GM12878 (cell line): ENCODE results near the gene SH3BGRL2. TPM values are rescaled to one million over a fixed set of nuclear protein-coding genes. Genes with fewer than 3 reads are reported as not detected.

Experiments used
- ATAC-seq: fragments of 200-7000 bp; cut with Tn5 transposase; 3 replicates; pipeline ENCODE4 v1.9.1; 2020; ENCODE audit warnings: mild to moderate bottlenecking, moderate library complexity
- BruUV-seq: library from RNA; stranded (reverse); fragments of 400-500 nt; replicated peaks from 2 replicates; lab custom pipeline; 2021; lab: Mats Ljungman, UMichigan
- CTCF ChIA-PET: fragments of 300-600 bp; sonication (Branson Sonifier 250); formaldehyde crosslinking; extraction: SDS; loops from one replicate; lab custom pipeline; 2021; ENCODE audit warnings: inconsistent platforms; lab: Yijun Ruan, JAX
- POLR2A ChIA-PET: fragments of 350-600 bp; formaldehyde crosslinking; extraction: SDS; loops from one replicate; lab custom pipeline; 2021; ENCODE audit warnings: inconsistent platforms; lab: Charles Lee
- RAD21 ChIA-PET: fragments of 300-600 bp; sonication (Branson Sonifier 250); formaldehyde crosslinking; loops from one replicate; lab custom pipeline; 2023; ENCODE audit warnings: antibody characterized with exemption; ENCODE audit not compliant: unreplicated experiment; lab: Charles Lee
- SMC1A ChIA-PET: fragments of 300-600 bp; sonication (Branson Sonifier 250); formaldehyde crosslinking; loops from one replicate; lab custom pipeline; 2023; ENCODE audit not compliant: unreplicated experiment, uncharacterized antibody; lab: Charles Lee
- DNase-seq: peaks from one replicate; pipeline ENCODE4 v3.0.0-alpha.2; 2011; ENCODE audit warnings: low read depth, low spot score
- FAIRE-seq: peaks from 3 replicates; lab custom pipeline; 2011; peaks lifted over from hg19 to GRCh38; lab: Jason Lieb, UNC
- H2AFZ ChIP-seq: 2 replicates; pipeline ENCODE4 v1.6.0; 2011; ENCODE audit warnings: low read depth, low read length, control low read depth; ENCODE audit not compliant: control insufficient read depth
- H3K27ac ChIP-seq: 2 replicates; pipeline ENCODE4 v1.5.1; 2011; ENCODE audit warnings: control low read depth; ENCODE audit not compliant: control insufficient read depth, insufficient read depth
- H3K27me3 ChIP-seq, 2 experiments: replicated peaks in 1 of 2; 2 replicates each; pipeline versions ENCODE4 v1.6.0 to v1.6.1; 2011; ENCODE audit warnings: low read length in 1 of 2; ENCODE audit not compliant: control insufficient read depth in 2 of 2, insufficient read depth in 2 of 2
- H3K36me3 ChIP-seq, 2 experiments: 2 replicates each; pipeline ENCODE4 v1.5.1; 2011; ENCODE audit warnings: low read length in 1 of 2; ENCODE audit not compliant: control insufficient read depth in 2 of 2, insufficient read depth in 2 of 2
- H3K4me1 ChIP-seq: 2 replicates; pipeline ENCODE4 v1.6.1; 2011; ENCODE audit warnings: mild to moderate bottlenecking, low read length, moderate library complexity, mixed read lengths; ENCODE audit not compliant: control insufficient read depth, insufficient read depth
- H3K4me2 ChIP-seq: 2 replicates; pipeline ENCODE4 v1.6.0; 2011; ENCODE audit warnings: control low read depth; ENCODE audit not compliant: control insufficient read depth, insufficient read depth
- H3K4me3 ChIP-seq: fragments of 200-600 bp; sonication (generic); 2 replicates; pipeline ENCODE4 v1.5.1; 2016
- H3K79me2 ChIP-seq: 2 replicates; pipeline ENCODE4 v1.6.0; 2011; ENCODE audit warnings: low read length; ENCODE audit not compliant: control insufficient read depth, insufficient read depth
- H3K9ac ChIP-seq: 2 replicates; pipeline ENCODE4 v1.8.0; 2011; ENCODE audit warnings: low read length, control low read depth, mixed read lengths; ENCODE audit not compliant: control insufficient read depth, insufficient read depth
- H3K9me3 ChIP-seq: replicated peaks from 3 replicates; pipeline ENCODE4 v1.5.1; 2011; ENCODE audit warnings: mild to moderate bottlenecking, low read length; ENCODE audit not compliant: control insufficient read depth, insufficient read depth
- H4K20me1 ChIP-seq: 2 replicates; pipeline ENCODE4 v1.6.0; 2011; ENCODE audit not compliant: control insufficient read depth, insufficient read depth
- ASH2L ChIP-seq: fragments of 300-600, 200-600 bp; sonication (generic); IDR thresholded peaks from 2 replicates; pipeline ENCODE4 v1.6.1; 2017; ENCODE audit warnings: low read depth, mild to moderate bottlenecking, borderline replicate concordance
- EGR1 ChIP-seq, 2 experiments: IDR thresholded peaks; 1 replicate in 1 of 2; 2 replicates in 1 of 2; pipeline ENCODE4 v1.6.1; 2011 to 2012; ENCODE audit warnings: low read depth in 2 of 2, low read length in 2 of 2, borderline replicate concordance in 1 of 2, mild to moderate bottlenecking in 1 of 2, moderate library complexity in 1 of 2
- HCFC1 ChIP-seq: fragments of 150-350 bp; IDR thresholded peaks from 2 replicates; pipeline ENCODE4 v1.6.1; 2014; ENCODE audit warnings: low read length
- KAT2A ChIP-seq: conservative IDR thresholded peaks from 2 replicates; pipeline ENCODE4 v1.6.1; 2011; ENCODE audit warnings: low read depth, low read length; ENCODE audit not compliant: control insufficient read depth
- MEF2A ChIP-seq: IDR thresholded peaks from 2 replicates; pipeline ENCODE4 v1.6.1; 2011; ENCODE audit warnings: low read depth, mild to moderate bottlenecking, low read length, moderate library complexity; ENCODE audit not compliant: insufficient read depth
- MLLT1 ChIP-seq: fragments of 450-650 bp; IDR thresholded peaks from 2 replicates; pipeline ENCODE4 v1.6.1; 2016; ENCODE audit warnings: mild to moderate bottlenecking
- SMARCA5 ChIP-seq: fragments of 450-650 bp; IDR thresholded peaks from 2 replicates; pipeline ENCODE4 v1.6.1; 2017; ENCODE audit warnings: mild to moderate bottlenecking
- SUZ12 ChIP-seq: fragments of 200-600 bp; sonication (generic); IDR thresholded peaks from one replicate; pipeline ENCODE4 v1.6.1; 2018; ENCODE audit warnings: antibody characterized with exemption, mild to moderate bottlenecking; ENCODE audit not compliant: unreplicated experiment
- TAF1 ChIP-seq: IDR thresholded peaks from 2 replicates; pipeline ENCODE4 v1.6.1; 2011; ENCODE audit warnings: mild to moderate bottlenecking, low read depth, low read length, borderline replicate concordance
- YBX1 ChIP-seq: fragments of 450-650 bp; IDR thresholded peaks from 2 replicates; pipeline ENCODE4 v1.6.1; 2016; ENCODE audit warnings: antibody characterized with exemption
- WGBS: methylation state at CpG from one replicate; pipeline ENCODE4 v1.1.6; 2016; ENCODE audit warnings: low lambda C conversion rate; ENCODE audit not compliant: insufficient replicate concordance, insufficient coverage; ENCODE audit errors: missing lambda C conversion rate; 5-methylcytosine and 5-hydroxymethylcytosine counted together
- in situ Hi-C: fragments of 300-500 bp; cut with MboI; formaldehyde crosslinking; loops from 9 replicates; pipeline ENCODE4 v1.14.3; 2018; ENCODE audit warnings: mixed read lengths
- intact Hi-C: fragments of 100-400 bp; cut with micrococcal nuclease; formaldehyde crosslinking; loops from one replicate; pipeline ENCODE4 v1.14.2; 2022; ENCODE audit not compliant: unreplicated experiment
- polyA plus RNA-seq, 11 experiments: library from polyadenylated mRNA; depleted of rRNA in 4 of 11; unstranded in 6 of 11; stranded (reverse) in 5 of 11; fragments of >200 nt; fragmentation: Nextera tagmentation in 4 of 11; fragmentation: Illumina TruSeq in 1 of 11; extraction: Ambion mirVana in 4 of 11; extraction: Trizol in 1 of 11; gene quantifications; 1 replicate in 1 of 11; 2 replicates in 10 of 11; pipeline versions ENCODE4 v1.2.1 to v1.2.3, GENCODE V29; 2011 to 2016; ENCODE audit warnings: inconsistent platforms in 2 of 11, missing spikeins in 2 of 11, low read depth in 1 of 11
- total RNA-seq, 4 experiments: library from RNA; depleted of rRNA in 3 of 4; stranded (reverse); fragments of >200 nt in 3 of 4; fragmentation: Illumina TruSeq in 1 of 4; extraction: Trizol in 1 of 4; gene quantifications; 2 replicates each; pipeline versions ENCODE4 v1.2.1 to v1.2.3, GENCODE V29; 2013 to 2021
- TF ChIP-seq, protein P1 (sequence below): fragments of 450-650 bp; formaldehyde crosslinking; IDR thresholded peaks from 2 replicates; pipeline ENCODE4 v1.4.0; 2022; ENCODE audit warnings: mild to moderate bottlenecking, moderate library complexity
- TF ChIP-seq, protein P2 (sequence below): fragments of 450-650 bp; IDR thresholded peaks from 2 replicates; pipeline ENCODE4 v1.6.1; 2017; ENCODE audit warnings: borderline replicate concordance
- TF ChIP-seq, protein P3 (sequence below): IDR thresholded peaks from 2 replicates; pipeline ENCODE4 v1.6.1; 2012; ENCODE audit warnings: improper control_type of control experiment, low read depth, low read length; ENCODE audit not compliant: insufficient replicate concordance

SH3BGRL2 gene
- total and polyA plus RNA-seq, 10 of the 15 experiments (the other 5 are each of a cell fraction or from before 2014, with no cell fraction given), result 0.03 to 0.37 (median 0.21) TPM

DNA sequence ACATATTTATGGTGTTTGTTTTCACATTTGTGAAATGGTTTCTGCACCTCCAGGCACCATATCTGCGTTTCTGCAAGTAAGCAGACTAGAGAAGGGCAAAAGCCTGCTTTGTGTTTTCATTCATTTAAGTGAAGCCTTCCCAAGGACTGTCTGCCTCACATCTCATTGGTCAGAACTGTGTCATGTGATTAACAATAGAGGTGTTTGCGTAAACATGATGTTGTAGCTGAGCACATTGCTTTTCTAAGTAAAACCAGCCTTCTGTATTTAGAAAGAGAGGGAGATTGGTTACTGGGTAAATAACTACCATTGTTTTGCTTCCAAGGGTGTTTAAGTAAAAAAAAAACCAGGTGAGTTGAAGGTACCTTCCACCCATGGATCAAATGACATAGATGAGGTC, 39.7 kb downstream of the SH3BGRL2 start:
- DNase-seq, result no peak
- H3K9me3 ChIP-seq, result no peaks in the 10 kb centered on the region
- WGBS, result 50% methylated on average over 2 of the region's 2 CpGs
- H3K79me2 ChIP-seq, result no peaks in the 10 kb centered on the region
- ChIA-PET CTCF (interaction anchor here (1.4 kb wide), 1 partner anchor 100 kb away, joined by 7 read pairs; no protein-coding TSS in a partner anchor), SMC1A (interaction anchor here (3.0 kb wide), 1 partner anchor 101 kb away, joined by 9 read pairs; no protein-coding TSS in a partner anchor), RAD21 (no interaction called here), POLR2A (no interaction called here)
- in situ Hi-C loops, result no loop called here
- no peak overlapping the region for H3K27ac ChIP-seq
- no peak overlapping the region for H2AFZ ChIP-seq
- ATAC-seq, result no peak
- FAIRE-seq, result no peak
- no TSS peak for BruUV-seq
- no peak overlapping the region for H3K4me2 ChIP-seq
- no peaks in the 10 kb centered on the region for H3K36me3 ChIP-seq
- no peaks in the 10 kb centered on the region for H3K27me3 ChIP-seq
- H3K4me3 ChIP-seq, result no peak overlapping the region
- H3K9ac ChIP-seq, result no peak overlapping the region
- no peaks in the 10 kb centered on the region for H3K4me1 ChIP-seq
- H4K20me1 ChIP-seq, result no peaks in the 10 kb centered on the region
- intact Hi-C loops, result no loop called here
- TF ChIP-seq TAF1 (no peak), SUZ12 (no peak), ASH2L (no peak), MEF2A (no peak), SMARCA5 (no peak), MLLT1 (no peak), YBX1 (no peak), KAT2A (no peak), HCFC1 (no peak), EGR1 (IDR thresholded peaks at IDR 0.05; ENCODE audit: borderline replicate concordance in 1 of 2, low read depth in 2 of 2, low read length in 2 of 2) (no peak)
- TF ChIP-seq, protein P1, sequence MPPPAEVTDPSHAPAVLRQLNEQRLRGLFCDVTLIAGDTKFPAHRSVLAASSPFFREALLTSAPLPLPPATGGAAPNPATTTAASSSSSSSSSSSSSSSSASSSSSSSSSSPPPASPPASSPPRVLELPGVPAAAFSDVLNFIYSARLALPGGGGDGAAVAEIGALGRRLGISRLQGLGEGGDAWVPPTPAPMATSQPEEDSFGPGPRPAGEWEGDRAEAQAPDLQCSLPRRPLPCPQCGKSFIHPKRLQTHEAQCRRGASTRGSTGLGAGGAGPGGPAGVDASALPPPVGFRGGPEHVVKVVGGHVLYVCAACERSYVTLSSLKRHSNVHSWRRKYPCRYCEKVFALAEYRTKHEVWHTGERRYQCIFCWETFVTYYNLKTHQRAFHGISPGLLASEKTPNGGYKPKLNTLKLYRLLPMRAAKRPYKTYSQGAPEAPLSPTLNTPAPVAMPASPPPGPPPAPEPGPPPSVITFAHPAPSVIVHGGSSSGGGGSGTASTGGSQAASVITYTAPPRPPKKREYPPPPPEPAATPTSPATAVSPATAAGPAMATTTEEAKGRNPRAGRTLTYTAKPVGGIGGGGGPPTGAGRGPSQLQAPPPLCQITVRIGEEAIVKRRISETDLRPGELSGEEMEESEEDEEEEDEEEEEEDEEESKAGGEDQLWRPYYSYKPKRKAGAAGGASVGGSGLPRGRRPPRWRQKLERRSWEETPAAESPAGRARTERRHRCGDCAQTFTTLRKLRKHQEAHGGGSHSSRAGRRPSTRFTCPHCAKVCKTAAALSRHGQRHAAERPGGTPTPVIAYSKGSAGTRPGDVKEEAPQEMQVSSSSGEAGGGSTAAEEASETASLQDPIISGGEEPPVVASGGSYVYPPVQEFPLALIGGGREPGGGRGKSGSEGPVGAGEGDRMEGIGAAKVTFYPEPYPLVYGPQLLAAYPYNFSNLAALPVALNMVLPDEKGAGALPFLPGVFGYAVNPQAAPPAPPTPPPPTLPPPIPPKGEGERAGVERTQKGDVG (CRISPR knock-in tag), result no peak
- TF ChIP-seq, protein P2, sequence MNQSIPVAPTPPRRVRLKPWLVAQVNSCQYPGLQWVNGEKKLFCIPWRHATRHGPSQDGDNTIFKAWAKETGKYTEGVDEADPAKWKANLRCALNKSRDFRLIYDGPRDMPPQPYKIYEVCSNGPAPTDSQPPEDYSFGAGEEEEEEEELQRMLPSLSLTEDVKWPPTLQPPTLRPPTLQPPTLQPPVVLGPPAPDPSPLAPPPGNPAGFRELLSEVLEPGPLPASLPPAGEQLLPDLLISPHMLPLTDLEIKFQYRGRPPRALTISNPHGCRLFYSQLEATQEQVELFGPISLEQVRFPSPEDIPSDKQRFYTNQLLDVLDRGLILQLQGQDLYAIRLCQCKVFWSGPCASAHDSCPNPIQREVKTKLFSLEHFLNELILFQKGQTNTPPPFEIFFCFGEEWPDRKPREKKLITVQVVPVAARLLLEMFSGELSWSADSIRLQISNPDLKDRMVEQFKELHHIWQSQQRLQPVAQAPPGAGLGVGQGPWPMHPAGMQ, result no peak
- TF ChIP-seq, protein P3, sequence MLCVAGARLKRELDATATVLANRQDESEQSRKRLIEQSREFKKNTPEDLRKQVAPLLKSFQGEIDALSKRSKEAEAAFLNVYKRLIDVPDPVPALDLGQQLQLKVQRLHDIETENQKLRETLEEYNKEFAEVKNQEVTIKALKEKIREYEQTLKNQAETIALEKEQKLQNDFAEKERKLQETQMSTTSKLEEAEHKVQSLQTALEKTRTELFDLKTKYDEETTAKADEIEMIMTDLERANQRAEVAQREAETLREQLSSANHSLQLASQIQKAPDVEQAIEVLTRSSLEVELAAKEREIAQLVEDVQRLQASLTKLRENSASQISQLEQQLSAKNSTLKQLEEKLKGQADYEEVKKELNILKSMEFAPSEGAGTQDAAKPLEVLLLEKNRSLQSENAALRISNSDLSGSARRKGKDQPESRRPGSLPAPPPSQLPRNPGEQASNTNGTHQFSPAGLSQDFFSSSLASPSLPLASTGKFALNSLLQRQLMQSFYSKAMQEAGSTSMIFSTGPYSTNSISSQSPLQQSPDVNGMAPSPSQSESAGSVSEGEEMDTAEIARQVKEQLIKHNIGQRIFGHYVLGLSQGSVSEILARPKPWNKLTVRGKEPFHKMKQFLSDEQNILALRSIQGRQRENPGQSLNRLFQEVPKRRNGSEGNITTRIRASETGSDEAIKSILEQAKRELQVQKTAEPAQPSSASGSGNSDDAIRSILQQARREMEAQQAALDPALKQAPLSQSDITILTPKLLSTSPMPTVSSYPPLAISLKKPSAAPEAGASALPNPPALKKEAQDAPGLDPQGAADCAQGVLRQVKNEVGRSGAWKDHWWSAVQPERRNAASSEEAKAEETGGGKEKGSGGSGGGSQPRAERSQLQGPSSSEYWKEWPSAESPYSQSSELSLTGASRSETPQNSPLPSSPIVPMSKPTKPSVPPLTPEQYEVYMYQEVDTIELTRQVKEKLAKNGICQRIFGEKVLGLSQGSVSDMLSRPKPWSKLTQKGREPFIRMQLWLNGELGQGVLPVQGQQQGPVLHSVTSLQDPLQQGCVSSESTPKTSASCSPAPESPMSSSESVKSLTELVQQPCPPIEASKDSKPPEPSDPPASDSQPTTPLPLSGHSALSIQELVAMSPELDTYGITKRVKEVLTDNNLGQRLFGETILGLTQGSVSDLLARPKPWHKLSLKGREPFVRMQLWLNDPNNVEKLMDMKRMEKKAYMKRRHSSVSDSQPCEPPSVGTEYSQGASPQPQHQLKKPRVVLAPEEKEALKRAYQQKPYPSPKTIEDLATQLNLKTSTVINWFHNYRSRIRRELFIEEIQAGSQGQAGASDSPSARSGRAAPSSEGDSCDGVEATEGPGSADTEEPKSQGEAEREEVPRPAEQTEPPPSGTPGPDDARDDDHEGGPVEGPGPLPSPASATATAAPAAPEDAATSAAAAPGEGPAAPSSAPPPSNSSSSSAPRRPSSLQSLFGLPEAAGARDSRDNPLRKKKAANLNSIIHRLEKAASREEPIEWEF, result no peak
